Prostate gland (tissue), 2 donors: Measurements from ENCODE around the gene PNKP.

ENCODE experiments used
- POLR2A ChIP-seq: fragments of 450-650 bp; IDR thresholded peaks from one replicate; pipeline ENCODE4 v1.6.1; 2016; ENCODE audit warnings: antibody characterized with exemption, mild to moderate bottlenecking
- POLR2AphosphoS5 ChIP-seq: sonication (generic); formaldehyde crosslinking; IDR thresholded peaks from one replicate; pipeline ENCODE4 v1.6.1; 2017; ENCODE audit warnings: antibody characterized with exemption
- TF ChIP-seq, protein P1 (sequence below), 4 experiments: fragments of 200-600 bp in 2 of 4; fragments of 450-650 bp in 2 of 4; sonication (generic) in 2 of 4; IDR thresholded peaks; 1 replicate in 3 of 4; 2 replicates in 1 of 4; pipeline ENCODE4 v1.5.1; 2016 to 2019; ENCODE audit warnings: antibody characterized with exemption in 4 of 4, mild to moderate bottlenecking in 2 of 4, moderate library complexity in 2 of 4

GRCh38 chr19:49829200-49829599 is 38.2 kb downstream of the PNKP start:
- TF ChIP-seq, protein P1, sequence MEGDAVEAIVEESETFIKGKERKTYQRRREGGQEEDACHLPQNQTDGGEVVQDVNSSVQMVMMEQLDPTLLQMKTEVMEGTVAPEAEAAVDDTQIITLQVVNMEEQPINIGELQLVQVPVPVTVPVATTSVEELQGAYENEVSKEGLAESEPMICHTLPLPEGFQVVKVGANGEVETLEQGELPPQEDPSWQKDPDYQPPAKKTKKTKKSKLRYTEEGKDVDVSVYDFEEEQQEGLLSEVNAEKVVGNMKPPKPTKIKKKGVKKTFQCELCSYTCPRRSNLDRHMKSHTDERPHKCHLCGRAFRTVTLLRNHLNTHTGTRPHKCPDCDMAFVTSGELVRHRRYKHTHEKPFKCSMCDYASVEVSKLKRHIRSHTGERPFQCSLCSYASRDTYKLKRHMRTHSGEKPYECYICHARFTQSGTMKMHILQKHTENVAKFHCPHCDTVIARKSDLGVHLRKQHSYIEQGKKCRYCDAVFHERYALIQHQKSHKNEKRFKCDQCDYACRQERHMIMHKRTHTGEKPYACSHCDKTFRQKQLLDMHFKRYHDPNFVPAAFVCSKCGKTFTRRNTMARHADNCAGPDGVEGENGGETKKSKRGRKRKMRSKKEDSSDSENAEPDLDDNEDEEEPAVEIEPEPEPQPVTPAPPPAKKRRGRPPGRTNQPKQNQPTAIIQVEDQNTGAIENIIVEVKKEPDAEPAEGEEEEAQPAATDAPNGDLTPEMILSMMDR (IDR thresholded peaks at IDR 0.05), result no peak
- no peak for TF ChIP-seq POLR2AphosphoS5
- no peak for TF ChIP-seq POLR2A
